ENCODE measurements around the gene COMT.
A peak's percentile ranks its signal among the peaks of the same experiment; 100 is the strongest.

The COMT gene

DNA sequence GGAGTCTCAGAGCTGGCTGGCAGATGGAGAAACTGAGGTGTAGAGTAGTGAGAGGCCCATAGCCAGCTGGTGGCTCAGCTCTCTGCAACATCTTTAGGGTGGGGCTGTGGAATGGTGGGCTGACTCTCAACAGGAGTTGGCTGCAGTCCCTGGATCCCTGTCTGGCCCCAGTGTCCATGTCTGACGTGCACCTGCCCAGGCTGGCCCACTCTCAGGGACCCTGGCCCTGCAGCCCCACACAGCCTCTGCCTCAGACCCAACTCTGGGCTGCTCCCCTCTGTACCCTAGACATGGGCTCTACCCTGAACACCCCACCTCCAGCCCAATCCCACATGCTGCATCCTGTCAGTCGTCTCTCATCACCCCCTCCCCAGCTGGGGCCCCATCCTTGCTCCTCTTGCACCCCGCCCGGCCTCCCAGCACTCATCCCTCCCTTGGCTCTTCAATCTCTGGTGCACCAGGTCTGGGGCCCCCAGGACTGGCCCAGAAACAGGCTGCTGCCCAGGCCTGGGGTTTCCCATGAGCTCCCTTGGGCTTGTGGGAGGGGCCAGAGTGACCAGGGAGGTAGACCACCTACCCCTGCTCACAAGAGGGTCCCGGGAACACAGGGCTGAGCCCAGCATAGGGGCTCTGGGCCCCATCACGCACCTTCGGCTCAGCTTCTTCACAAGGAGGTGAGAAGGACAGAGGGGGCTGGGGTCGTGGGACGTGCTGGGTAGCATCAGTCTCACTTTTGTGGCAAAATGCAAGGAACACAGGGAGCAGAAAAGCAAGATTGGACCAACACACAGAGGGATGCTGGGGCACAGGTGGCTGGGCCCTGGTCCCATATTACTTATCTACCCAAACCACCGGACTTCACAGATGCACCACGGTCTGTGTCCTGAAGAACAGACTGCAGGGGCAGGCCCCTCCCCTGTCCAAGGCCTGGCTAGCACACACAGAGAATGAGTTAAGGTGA is 43.6 kb downstream of the COMT start:
- DNase-seq = no peak

DNA sequence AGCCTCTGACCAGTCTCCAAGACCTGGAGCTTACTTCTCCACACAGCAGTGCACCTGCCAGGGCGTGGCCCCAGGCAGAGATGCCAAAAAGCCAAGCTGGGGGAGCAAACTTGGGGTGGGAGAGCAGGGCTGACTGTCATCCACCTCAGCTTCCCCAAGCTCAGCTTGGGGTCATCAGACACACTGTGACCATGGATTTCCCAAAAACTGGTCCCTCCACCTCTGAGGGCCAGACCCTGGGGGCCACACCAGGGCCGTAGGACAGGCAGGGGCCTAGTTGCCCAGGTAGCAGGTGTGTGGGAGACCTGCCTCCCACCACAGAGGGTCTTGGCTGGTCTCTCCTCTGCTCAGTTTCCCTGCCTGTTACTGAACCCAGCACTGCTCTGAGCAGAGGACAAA is 44.4 kb downstream of the COMT start:
- DNase-seq = no peak

- peak; percentile 64 to 68 for DNase-seq
These were observed 45.1 kb downstream of the COMT start for GRCh38 chr22:19986410-19987341.

GRCh38 chr22:19987394-19988306 is 46.1 kb downstream of the COMT start:
- no peak for DNase-seq

- DNase-seq = no peak
These were observed 46.8 kb downstream of the COMT start for GRCh38 chr22:19988331-19988808.

- no peak for DNase-seq
These were observed 47.6 kb downstream of the COMT start for GRCh38 chr22:19988965-19989724.

GRCh38 chr22:19989725-19990067 is 48.1 kb downstream of the COMT start:
- DNase-seq = no peak

GRCh38 chr22:19990188-19990587 is 48.6 kb downstream of the COMT start:
- DNase-seq = no peak

GRCh38 chr22:19990609-19991394 is 49.2 kb downstream of the COMT start:
- no peak for DNase-seq

DNA sequence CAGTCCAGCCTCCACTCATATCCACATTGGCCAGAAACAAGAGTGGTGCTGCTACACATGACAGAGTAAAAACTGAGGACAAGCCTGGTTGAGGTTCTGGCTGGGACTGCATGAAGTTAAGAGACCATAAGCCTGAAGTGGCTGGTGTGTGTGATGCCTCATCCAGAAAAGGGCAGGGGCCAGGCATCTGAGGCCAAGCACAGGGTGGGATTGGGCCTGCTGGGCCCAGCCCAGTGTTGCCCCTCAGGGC is 49.7 kb downstream of the COMT start:
- no peak for DNase-seq

GRCh38 chr22:19991645-19992451 is 50.3 kb downstream of the COMT start:
- DNase-seq = no peak

- no peak for DNase-seq
These were observed 50.9 kb downstream of the COMT start for GRCh38 chr22:19992481-19992911.

DNA sequence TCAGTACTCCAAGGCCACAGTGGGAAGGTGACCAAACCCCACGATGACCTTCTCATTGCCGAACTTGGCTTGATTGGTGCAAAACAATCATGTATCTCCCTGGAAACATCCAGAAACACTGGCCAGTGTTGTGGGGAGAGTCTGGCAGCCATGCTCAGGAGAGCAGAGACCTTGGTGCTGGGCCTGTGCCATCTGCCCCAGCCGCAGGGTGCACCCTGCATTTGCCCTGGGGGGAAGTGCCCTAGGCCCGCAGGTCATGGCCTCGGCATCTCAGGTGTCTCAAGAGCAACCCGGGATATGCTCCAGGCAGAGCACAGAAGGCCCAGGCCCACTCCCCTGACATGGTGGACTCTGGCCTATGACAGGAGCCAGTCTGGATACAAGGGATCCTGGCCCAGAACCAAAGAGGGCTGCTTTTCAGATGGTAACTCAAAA is 51.4 kb downstream of the COMT start:
- DNase-seq = no peak

- no peak for DNase-seq
These were observed 52.4 kb downstream of the COMT start for GRCh38 chr22:19993926-19994325.

GRCh38 chr22:19994851-19995610 is 53.5 kb downstream of the COMT start:
- no peak for DNase-seq

DNA sequence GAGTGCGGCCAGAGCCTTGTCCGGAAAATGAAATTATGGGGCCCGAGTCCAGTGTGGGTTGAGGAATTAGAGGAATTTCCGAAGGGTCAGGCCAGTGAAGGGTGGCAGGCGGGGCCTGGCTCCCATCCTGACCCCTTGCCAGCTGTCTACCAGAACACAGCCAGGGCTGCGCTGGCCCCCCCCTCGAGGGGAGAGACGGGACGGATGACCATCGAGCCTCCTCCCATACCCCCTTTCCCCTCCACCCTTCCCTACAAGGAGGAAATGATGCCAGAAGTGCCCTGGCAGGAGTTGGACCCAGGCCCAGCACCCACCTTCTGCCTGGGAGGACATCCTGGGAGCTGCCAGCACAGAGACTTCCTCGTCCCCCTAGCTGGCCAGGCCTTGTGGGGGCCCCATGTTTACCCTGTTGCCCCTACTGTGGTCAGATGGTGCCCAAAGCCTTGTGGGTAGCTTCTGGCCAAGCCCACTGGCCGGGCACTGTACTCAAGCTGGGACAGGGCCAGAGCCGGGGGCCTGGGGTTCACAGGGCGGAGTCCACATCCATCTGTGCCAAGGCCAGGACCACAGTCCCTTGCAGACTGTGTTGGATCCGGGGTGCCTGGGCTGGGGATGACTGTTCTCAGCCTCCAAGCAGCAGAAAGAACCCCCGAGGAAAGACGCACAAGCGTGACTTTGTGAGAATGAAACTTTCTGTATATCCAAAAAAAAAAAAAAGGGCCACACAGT is 54.2 kb downstream of the COMT start:
- no peak for DNase-seq

- DNase-seq = no peak
These were observed 55.3 kb downstream of the COMT start for GRCh38 chr22:19996694-19997384.
